ENCODE data around the gene MYO3B.

MYO3B gene

GRCh38 chr2:170365686-170366085 lies 187.7 kb downstream of the MYO3B start:
- Histone ChIP-seq H3K27me3 (ENCODE audit: insufficient read depth, low read depth, severe bottlenecking) (no peaks in the 10 kb centered on the region), H3K36me3 (no peaks in the 10 kb centered on the region), H3K4me3 (ENCODE audit: low read depth, low read length) (no peak overlapping the region), H3K9me3 (ENCODE audit: severe bottlenecking) (no peaks in the 10 kb centered on the region), H3K27ac (no peak overlapping the region)
- TF ChIP-seq CTCF (IDR thresholded peaks at IDR 0.05; ENCODE audit: low read depth, low read length): no peak
- no peak for DNase-seq

- H3K27me3 ChIP-seq (ENCODE audit: insufficient read depth, low read depth, severe bottlenecking): no peaks in the 10 kb centered on the region
- H3K36me3 ChIP-seq: no peaks in the 10 kb centered on the region
- DNase-seq: no peak
- no peak for TF ChIP-seq CTCF (IDR thresholded peaks at IDR 0.05; ENCODE audit: low read depth, low read length)
- H3K4me3 ChIP-seq (ENCODE audit: low read depth, low read length): no peak overlapping the region
- H3K27ac ChIP-seq: no peak overlapping the region
- no peaks in the 10 kb centered on the region for H3K9me3 ChIP-seq (ENCODE audit: severe bottlenecking)
Measured at GRCh38 chr2:170368370-170368769, 190.4 kb downstream of the MYO3B start.

GRCh38 chr2:170369228-170369627 lies 191.3 kb downstream of the MYO3B start:
- no peaks in the 10 kb centered on the region for H3K36me3 ChIP-seq
- no peaks in the 10 kb centered on the region for H3K9me3 ChIP-seq (ENCODE audit: severe bottlenecking)
- no peaks in the 10 kb centered on the region for H3K27me3 ChIP-seq (ENCODE audit: insufficient read depth, low read depth, severe bottlenecking)
- H3K27ac ChIP-seq: no peak overlapping the region
- no peak overlapping the region for H3K4me3 ChIP-seq (ENCODE audit: low read depth, low read length)
- TF ChIP-seq CTCF (IDR thresholded peaks at IDR 0.05; ENCODE audit: low read depth, low read length): no peak
- no peak for DNase-seq

- Histone ChIP-seq H3K4me3 (ENCODE audit: low read depth, low read length) (no peak overlapping the region), H3K27me3 (ENCODE audit: insufficient read depth, low read depth, severe bottlenecking) (no peaks in the 10 kb centered on the region), H3K27ac (no peak overlapping the region), H3K9me3 (ENCODE audit: severe bottlenecking) (no peaks in the 10 kb centered on the region), H3K36me3 (no peaks in the 10 kb centered on the region)
- TF ChIP-seq CTCF (IDR thresholded peaks at IDR 0.05; ENCODE audit: low read depth, low read length): no peak
- no peak for DNase-seq
Measured at GRCh38 chr2:170369894-170370293, 191.9 kb downstream of the MYO3B start.

GRCh38 chr2:170371231-170371998 lies 193.5 kb downstream of the MYO3B start:
- H3K36me3 ChIP-seq: no peaks in the 10 kb centered on the region
- H3K4me3 ChIP-seq (ENCODE audit: low read depth, low read length): no peak overlapping the region
- no peaks in the 10 kb centered on the region for H3K27me3 ChIP-seq (ENCODE audit: insufficient read depth, low read depth, severe bottlenecking)
- no peak overlapping the region for H3K27ac ChIP-seq
- no peak for TF ChIP-seq CTCF (IDR thresholded peaks at IDR 0.05; ENCODE audit: low read depth, low read length)
- no peaks in the 10 kb centered on the region for H3K9me3 ChIP-seq (ENCODE audit: severe bottlenecking)
- DNase-seq: no peak

- no peaks in the 10 kb centered on the region for H3K36me3 ChIP-seq
- H3K27ac ChIP-seq: no peak overlapping the region
- H3K4me3 ChIP-seq (ENCODE audit: low read depth, low read length): no peak overlapping the region
- H3K9me3 ChIP-seq (ENCODE audit: severe bottlenecking): no peaks in the 10 kb centered on the region
- H3K27me3 ChIP-seq (ENCODE audit: insufficient read depth, low read depth, severe bottlenecking): no peaks in the 10 kb centered on the region
- DNase-seq: no peak
- no peak for TF ChIP-seq CTCF (IDR thresholded peaks at IDR 0.05; ENCODE audit: low read depth, low read length)
Measured at GRCh38 chr2:170375192-170375591, 197.2 kb downstream of the MYO3B start.
